Chondrocyte (in vitro differentiated cells): ENCODE data around the gene HHIPL1. TPM values are rescaled to one million over a fixed set of nuclear protein-coding genes. Genes with fewer than 3 reads are reported as not detected.

Experiments used
- DNase-seq: peaks from one replicate; pipeline ENCODE4 v3.0.0; 2021; ENCODE audit warnings: mixed read lengths, low spot score
- H3K27ac Mint-ChIP-seq: one replicate; pipeline ENCODE4 v1.8.0; 2021; ENCODE audit warnings: mild to moderate bottlenecking, moderate library complexity, mixed read lengths; ENCODE audit not compliant: unreplicated experiment
- H3K27me3 Mint-ChIP-seq: 2 replicates; pipeline ENCODE4 v1.8.0; 2021; ENCODE audit warnings: low read depth, mixed read lengths
- H3K36me3 Mint-ChIP-seq: 2 replicates; pipeline ENCODE4 v1.8.0; 2021; ENCODE audit warnings: low read depth, mixed read lengths
- H3K4me1 Mint-ChIP-seq: 2 replicates; pipeline ENCODE4 v1.8.0; 2021; ENCODE audit warnings: low read depth, mild to moderate bottlenecking, mixed read lengths
- H3K4me3 Mint-ChIP-seq: one replicate; pipeline ENCODE4 v1.8.0; 2021; ENCODE audit warnings: mild to moderate bottlenecking, moderate library complexity, mixed read lengths; ENCODE audit not compliant: unreplicated experiment
- H3K9me3 Mint-ChIP-seq: 2 replicates; pipeline ENCODE4 v1.8.0; 2021; ENCODE audit warnings: low read depth, mixed read lengths
- CTCF ChIP-seq: fragments of 200-600 bp; sonication (generic); IDR thresholded peaks from 2 replicates; pipeline ENCODE4 v1.5.0; 2021; ENCODE audit warnings: antibody characterized with exemption, mild to moderate bottlenecking, moderate library complexity
- total RNA-seq: library from RNA; stranded (reverse); gene quantifications from 3 replicates; pipeline ENCODE4 v1.2.1, GENCODE V29; 2021

Gene HHIPL1
- total RNA-seq, 1 donor from 2014 or later, result 5.6 TPM

GRCh38 chr14:99598774-99599173, 46.2 kb upstream of the HHIPL1 start:
- Mint-ChIP-seq H3K27ac (no peak overlapping the region), H3K4me1 (peaks cover 19% of the 10 kb centered on the region), H3K4me3 (no peak overlapping the region), H3K36me3 (no peaks in the 10 kb centered on the region), H3K27me3 (no peaks in the 10 kb centered on the region), H3K9me3 (no peaks in the 10 kb centered on the region)
- TF ChIP-seq CTCF, result no peak
- DNase-seq, result no peak

GRCh38 chr14:99599393-99599792, 45.5 kb upstream of the HHIPL1 start:
- H3K4me1 Mint-ChIP-seq, result peaks cover 19% of the 10 kb centered on the region
- TF ChIP-seq CTCF, result no peak
- DNase-seq, result no peak
- H3K9me3 Mint-ChIP-seq, result no peaks in the 10 kb centered on the region
- no peaks in the 10 kb centered on the region for H3K36me3 Mint-ChIP-seq
- H3K27ac Mint-ChIP-seq, result no peak overlapping the region
- H3K27me3 Mint-ChIP-seq, result no peaks in the 10 kb centered on the region
- H3K4me3 Mint-ChIP-seq, result no peak overlapping the region

- Mint-ChIP-seq H3K4me1 (peaks cover 20% of the 10 kb centered on the region), H3K36me3 (no peaks in the 10 kb centered on the region), H3K27me3 (no peaks in the 10 kb centered on the region), H3K27ac (no peak overlapping the region), H3K9me3 (no peaks in the 10 kb centered on the region), H3K4me3 (no peak overlapping the region)
- no peak for DNase-seq
- no peak for TF ChIP-seq CTCF
Observed at GRCh38 chr14:99600232-99600888, 44.6 kb upstream of the HHIPL1 start.

- H3K9me3 Mint-ChIP-seq, result no peaks in the 10 kb centered on the region
- no peak overlapping the region for H3K4me3 Mint-ChIP-seq
- no peaks in the 10 kb centered on the region for H3K36me3 Mint-ChIP-seq
- H3K27ac Mint-ChIP-seq, result peak overlapping the region; percentile 76
- no peaks in the 10 kb centered on the region for H3K27me3 Mint-ChIP-seq
- no peak for DNase-seq
- TF ChIP-seq CTCF, result no peak
- H3K4me1 Mint-ChIP-seq, result peaks cover 24% of the 10 kb centered on the region
Observed at GRCh38 chr14:99601361-99601831, 43.5 kb upstream of the HHIPL1 start.

- Mint-ChIP-seq H3K36me3 (no peaks in the 10 kb centered on the region), H3K4me1 (peaks cover 24% of the 10 kb centered on the region)
- no peak for DNase-seq
Observed at GRCh38 chr14:99602054-99602787, 42.7 kb upstream of the HHIPL1 start.

More at GRCh38 chr14:99602054-99602787, 42.7 kb upstream of the HHIPL1 start:
- Mint-ChIP-seq H3K27ac (no peak overlapping the region), H3K4me3 (peak overlapping the region; percentile 46), H3K9me3 (no peaks in the 10 kb centered on the region), H3K27me3 (no peaks in the 10 kb centered on the region)
- TF ChIP-seq CTCF, result no peak
